ENCODE measurements around the gene IL18RAP.

GRCh38 chr2:102484310-102485061, 61.5 kb downstream of the IL18RAP start:
- no peak for TF ChIP-seq EZH2phosphoT487 (IDR thresholded peaks at IDR 0.05; ENCODE audit: borderline replicate concordance, low read length)
- no peak for TF ChIP-seq CTCF (IDR thresholded peaks at IDR 0.05; ENCODE audit: low read depth, low read length, poor library complexity, severe bottlenecking)
